ENCODE data around the gene SIL1. TPM values are rescaled to one million over a fixed set of nuclear protein-coding genes. Genes with fewer than 3 reads are reported as not detected.

Gene SIL1
- polyA plus RNA-seq, 1 experiment: 64.6 TPM

DNA sequence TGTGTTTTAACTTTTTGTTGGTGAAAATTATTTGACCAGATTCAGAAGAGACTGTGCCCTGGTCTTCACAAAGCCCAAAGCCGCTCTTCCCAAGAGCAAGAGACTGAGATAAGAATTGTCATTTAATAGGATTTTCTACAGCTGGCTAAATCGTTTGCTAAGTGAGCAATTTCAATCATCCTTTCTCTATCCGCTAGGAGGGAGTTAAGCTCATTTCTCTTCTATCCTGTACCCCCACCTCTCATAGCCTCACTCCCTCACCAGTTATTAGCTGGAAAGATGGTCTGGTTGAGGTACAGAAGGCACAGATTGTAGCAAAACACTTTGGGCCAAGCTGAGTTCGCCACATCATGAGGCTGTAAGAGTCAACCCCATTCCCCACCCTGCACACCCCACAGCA, 43.0 kb upstream of the SIL1 start:
- TF ChIP-seq, protein P1, sequence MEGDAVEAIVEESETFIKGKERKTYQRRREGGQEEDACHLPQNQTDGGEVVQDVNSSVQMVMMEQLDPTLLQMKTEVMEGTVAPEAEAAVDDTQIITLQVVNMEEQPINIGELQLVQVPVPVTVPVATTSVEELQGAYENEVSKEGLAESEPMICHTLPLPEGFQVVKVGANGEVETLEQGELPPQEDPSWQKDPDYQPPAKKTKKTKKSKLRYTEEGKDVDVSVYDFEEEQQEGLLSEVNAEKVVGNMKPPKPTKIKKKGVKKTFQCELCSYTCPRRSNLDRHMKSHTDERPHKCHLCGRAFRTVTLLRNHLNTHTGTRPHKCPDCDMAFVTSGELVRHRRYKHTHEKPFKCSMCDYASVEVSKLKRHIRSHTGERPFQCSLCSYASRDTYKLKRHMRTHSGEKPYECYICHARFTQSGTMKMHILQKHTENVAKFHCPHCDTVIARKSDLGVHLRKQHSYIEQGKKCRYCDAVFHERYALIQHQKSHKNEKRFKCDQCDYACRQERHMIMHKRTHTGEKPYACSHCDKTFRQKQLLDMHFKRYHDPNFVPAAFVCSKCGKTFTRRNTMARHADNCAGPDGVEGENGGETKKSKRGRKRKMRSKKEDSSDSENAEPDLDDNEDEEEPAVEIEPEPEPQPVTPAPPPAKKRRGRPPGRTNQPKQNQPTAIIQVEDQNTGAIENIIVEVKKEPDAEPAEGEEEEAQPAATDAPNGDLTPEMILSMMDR (IDR thresholded peaks at IDR 0.05; ENCODE audit: low read depth, low read length): no peak
- POLR2A ChIA-PET: no interaction called here
- Histone ChIP-seq H3K27ac (ENCODE audit: low read depth, low read length) (no peak overlapping the region), H3K9me3 (ENCODE audit: control insufficient read depth, insufficient read depth, low read length) (peaks cover 8% of the 10 kb centered on the region; the same call in 1 of the 2 replicates), H3K4me3 (ENCODE audit: low read depth, low read length) (no peak overlapping the region), H3K27me3 (ENCODE audit: control insufficient read depth, insufficient read depth, low read length) (peaks cover 14% of the 10 kb centered on the region)
- CTCF ChIA-PET: no interaction called here
- no peak for DNase-seq (ENCODE audit: low read depth, low spot score)

DNA sequence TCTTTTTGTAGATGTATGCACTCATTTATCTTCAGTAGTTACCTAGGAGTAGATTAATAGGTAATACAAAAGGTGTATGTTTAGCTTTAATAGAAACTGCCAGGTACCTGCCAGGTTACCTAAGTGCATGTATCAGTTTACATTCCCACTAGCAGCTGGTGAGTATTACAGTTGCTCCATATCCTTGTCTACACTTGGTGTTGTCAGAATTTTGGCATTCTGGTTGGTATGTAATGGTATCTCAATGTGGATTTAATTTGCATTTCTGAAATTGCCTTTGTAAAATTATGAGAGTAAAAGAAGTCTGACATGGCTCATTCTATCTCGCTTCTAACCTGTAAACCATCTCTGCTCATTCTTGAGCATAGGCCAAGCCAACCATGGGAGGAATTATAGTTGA, 38.3 kb upstream of the SIL1 start:
- H3K27me3 ChIP-seq (ENCODE audit: control insufficient read depth, insufficient read depth, low read length): peaks cover 13% of the 10 kb centered on the region
- peaks cover 5% of the 10 kb centered on the region for H3K9me3 ChIP-seq (ENCODE audit: control insufficient read depth, insufficient read depth, low read length)
- no peak for DNase-seq (ENCODE audit: low read depth, low spot score)
- ChIA-PET POLR2A (no interaction called here), CTCF (no interaction called here)
- no peak overlapping the region for H3K4me3 ChIP-seq (ENCODE audit: low read depth, low read length)
- TF ChIP-seq, protein P1 (IDR thresholded peaks at IDR 0.05; ENCODE audit: low read depth, low read length): no peak
- H3K27ac ChIP-seq (ENCODE audit: low read depth, low read length): no peak overlapping the region

- H3K4me3 ChIP-seq (ENCODE audit: low read depth, low read length): no peak overlapping the region
- H3K27me3 ChIP-seq (ENCODE audit: control insufficient read depth, insufficient read depth, low read length): peaks cover 5% of the 10 kb centered on the region
- DNase-seq (ENCODE audit: low read depth, low spot score): no peak
- H3K9me3 ChIP-seq (ENCODE audit: control insufficient read depth, insufficient read depth, low read length): no peaks in the 10 kb centered on the region; the same call in 1 of the 2 replicates
- TF ChIP-seq, protein P1 (IDR thresholded peaks at IDR 0.05; ENCODE audit: low read depth, low read length): no peak
- H3K27ac ChIP-seq (ENCODE audit: low read depth, low read length): no peak overlapping the region
- ChIA-PET CTCF (interaction anchor here (0.6 to 0.7 kb wide), 2 partner anchors 19 to 47 kb away, joined by 4 read pairs; no protein-coding TSS in a partner anchor), POLR2A (no interaction called here)
Measured at GRCh38 chr5:139232147-139232724, 34.1 kb upstream of the SIL1 start.

DNA sequence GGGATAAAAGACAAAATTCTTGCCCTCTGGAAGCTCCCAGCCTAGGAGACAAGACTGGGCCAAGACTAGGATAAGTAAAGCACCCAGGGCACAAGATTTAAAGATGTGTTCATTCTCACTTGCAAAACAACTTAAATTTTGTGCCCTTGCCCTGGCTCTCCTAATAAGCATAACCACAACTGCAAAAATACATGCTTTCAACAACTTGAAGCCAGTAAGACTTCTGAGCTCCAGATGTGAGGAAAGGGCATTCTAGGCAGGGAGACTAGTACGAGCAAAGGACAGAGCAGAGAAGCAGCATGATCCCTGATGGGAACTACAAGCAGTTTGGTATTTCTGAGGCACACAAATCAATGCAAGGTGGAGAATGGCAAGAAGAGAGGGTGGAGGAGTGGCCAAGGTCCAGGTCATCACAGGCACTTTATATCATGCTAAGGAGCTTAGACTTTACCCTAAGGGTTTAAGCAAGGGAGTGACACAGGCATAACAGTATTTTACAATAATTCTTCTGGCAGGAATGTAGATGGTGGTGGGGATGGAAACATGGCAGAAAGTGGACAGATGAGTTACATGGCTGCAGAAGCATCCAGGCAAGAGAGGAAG, 30.1 kb upstream of the SIL1 start:
- ChIA-PET CTCF (interaction anchor here (0.7 kb wide), 1 partner anchor 373 kb away, joined by 6 read pairs; no protein-coding TSS in a partner anchor), POLR2A (no interaction called here)
- DNase-seq (ENCODE audit: low read depth, low spot score): no peak
- no peak overlapping the region for H3K4me3 ChIP-seq (ENCODE audit: low read depth, low read length)
- TF ChIP-seq, protein P1 (IDR thresholded peaks at IDR 0.05; ENCODE audit: low read depth, low read length): no peak
- peaks cover 5% of the 10 kb centered on the region for H3K27me3 ChIP-seq (ENCODE audit: control insufficient read depth, insufficient read depth, low read length)
- no peaks in the 10 kb centered on the region; the same call in none of the 2 replicates for H3K9me3 ChIP-seq (ENCODE audit: control insufficient read depth, insufficient read depth, low read length)
- no peak overlapping the region for H3K27ac ChIP-seq (ENCODE audit: low read depth, low read length)

- peaks cover 3% of the 10 kb centered on the region for H3K27me3 ChIP-seq (ENCODE audit: control insufficient read depth, insufficient read depth, low read length)
- no peak overlapping the region for H3K27ac ChIP-seq (ENCODE audit: low read depth, low read length)
- TF ChIP-seq, protein P1 (IDR thresholded peaks at IDR 0.05; ENCODE audit: low read depth, low read length): no peak
- ChIA-PET POLR2A (no interaction called here), CTCF (no interaction called here)
- H3K4me3 ChIP-seq (ENCODE audit: low read depth, low read length): no peak overlapping the region
- no peaks in the 10 kb centered on the region; the same call in 1 of the 2 replicates for H3K9me3 ChIP-seq (ENCODE audit: control insufficient read depth, insufficient read depth, low read length)
- DNase-seq (ENCODE audit: low read depth, low spot score): no peak
Measured at GRCh38 chr5:139226131-139226530, 28.0 kb upstream of the SIL1 start.
